H54 (cell line): ENCODE results near the gene ZBTB16.
A peak's percentile ranks its signal among the peaks of the same experiment; 100 is the strongest.
"Not testable (repeated sequence)": the region's sequence is repeated elsewhere in the genome, so short reads cannot be mapped to it uniquely, and the experiment has no call there.

Experiments
- DNase-seq: peaks from one replicate; pipeline ENCODE4 v3.0.0; 2011; ENCODE audit warnings: low spot score, mixed read lengths; ENCODE audit not compliant: insufficient read length
- FAIRE-seq: peaks from 3 replicates; lab custom pipeline; 2011; peaks lifted over from hg19 to GRCh38; lab: Jason Lieb, UNC
- POLR2A ChIP-seq: IDR thresholded peaks from 2 replicates; pipeline ENCODE4 v1.6.1; 2011; ENCODE audit warnings: low read depth, mild to moderate bottlenecking, low read length

ZBTB16 gene

GRCh38 chr11:114033066-114033465 lies 26.4 kb upstream of the ZBTB16 start:
- no peak for FAIRE-seq
- no peak for DNase-seq
- no peak for TF ChIP-seq POLR2A

GRCh38 chr11:114033572-114033971 lies 25.9 kb upstream of the ZBTB16 start:
- FAIRE-seq (no peak), DNase-seq (no peak)
- TF ChIP-seq POLR2A: no peak

GRCh38 chr11:114034956-114035355 lies 24.6 kb upstream of the ZBTB16 start:
- FAIRE-seq: no peak
- no peak for TF ChIP-seq POLR2A
- no peak for DNase-seq

GRCh38 chr11:114036147-114036811 lies 23.2 kb upstream of the ZBTB16 start:
- DNase-seq: peak; percentile 44

GRCh38 chr11:114036958-114037357 lies 22.6 kb upstream of the ZBTB16 start:
- no peak for DNase-seq
- no peak for FAIRE-seq
- no peak for TF ChIP-seq POLR2A

More at GRCh38 chr11:114036147-114036811, 23.2 kb upstream of the ZBTB16 start:
- peak; percentile 27 for FAIRE-seq
- no peak for TF ChIP-seq POLR2A

- no peak for DNase-seq
- no peak for TF ChIP-seq POLR2A
- FAIRE-seq: no peak
These were observed 20.0 kb upstream of the ZBTB16 start for GRCh38 chr11:114039551-114039950.

GRCh38 chr11:114040706-114041211 lies 18.8 kb upstream of the ZBTB16 start:
- FAIRE-seq: no peak
- no peak for TF ChIP-seq POLR2A
- DNase-seq: no peak

- no peak for FAIRE-seq
- no peak for TF ChIP-seq POLR2A
- DNase-seq: no peak
These were observed 17.3 kb upstream of the ZBTB16 start for GRCh38 chr11:114042234-114042633.

GRCh38 chr11:114044042-114044871 lies 15.3 kb upstream of the ZBTB16 start:
- no peak for DNase-seq
- TF ChIP-seq POLR2A: no peak
- no peak for FAIRE-seq

GRCh38 chr11:114047327-114047726 lies 12.2 kb upstream of the ZBTB16 start:
- DNase-seq (no peak), FAIRE-seq (no peak)
- TF ChIP-seq POLR2A: no peak

- no peak for FAIRE-seq
- no peak for TF ChIP-seq POLR2A
- no peak for DNase-seq
These were observed 10.5 kb upstream of the ZBTB16 start for GRCh38 chr11:114049050-114049449.

GRCh38 chr11:114049766-114050165 lies 9.7 kb upstream of the ZBTB16 start:
- not testable (repeated sequence) for FAIRE-seq, DNase-seq

GRCh38 chr11:114050258-114050927 lies 9.1 kb upstream of the ZBTB16 start:
- DNase-seq (no peak), FAIRE-seq (no peak)
- no peak for TF ChIP-seq POLR2A

GRCh38 chr11:114051558-114051957 lies 8.0 kb upstream of the ZBTB16 start:
- no peak for FAIRE-seq
- no peak for TF ChIP-seq POLR2A
- no peak for DNase-seq
